ENCODE measurements around the gene CMTM5. TPM values are rescaled to one million over a fixed set of nuclear protein-coding genes. Genes with fewer than 3 reads are reported as not detected.
A peak's percentile ranks its signal among the peaks of the same experiment; 100 is the strongest.

The CMTM5 gene
- total RNA-seq, 3 donors from 2014 or later (not counting 1 experiment from before 2014, with no cell fraction given): 2.9 to 4.5 TPM; not detected in 1

DNA sequence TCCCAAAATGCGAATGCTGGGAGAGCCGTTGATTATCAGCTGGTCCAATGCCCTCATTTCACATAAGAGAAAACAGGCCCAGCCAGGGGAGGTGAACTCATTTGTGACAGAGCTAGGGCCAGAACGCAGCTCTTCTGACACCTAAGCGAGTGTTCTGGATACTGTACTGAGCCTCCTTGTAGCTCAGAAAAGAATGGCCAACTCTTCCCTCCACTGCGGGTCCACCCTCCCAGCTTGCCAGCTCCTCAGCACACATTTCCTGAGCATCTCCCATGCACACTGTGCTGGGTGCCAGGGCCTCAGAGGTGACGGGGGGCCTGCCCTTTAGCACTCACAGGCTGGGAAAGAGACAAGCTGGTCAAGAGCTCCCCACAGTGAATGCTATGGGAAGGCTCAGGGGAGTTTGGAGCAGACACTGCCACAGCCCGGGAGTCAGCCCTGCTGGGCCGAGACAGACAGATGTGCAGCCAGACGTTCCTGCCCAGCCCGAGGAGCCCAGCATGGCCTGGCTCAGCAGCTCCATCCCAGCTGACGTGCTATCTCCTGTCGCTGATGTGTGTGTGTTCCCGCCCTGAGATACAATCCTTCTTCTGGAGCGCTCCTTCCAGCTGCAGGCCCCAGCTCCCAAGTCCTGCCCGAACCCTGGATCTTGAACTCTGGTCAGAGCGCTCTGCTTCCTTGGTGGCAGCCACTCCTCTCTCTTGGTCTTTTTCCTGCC is 3.5 kb downstream of the CMTM5 start:
- Histone ChIP-seq H3K36me3 (ENCODE audit: control insufficient read depth, insufficient read depth, low read length) (no peaks in the 10 kb centered on the region), H3K9me3 (ENCODE audit: control insufficient read depth, insufficient read depth, low read length) (no peaks in the 10 kb centered on the region), H3K4me1 (ENCODE audit: control insufficient read depth, insufficient read depth, low read length) (no peaks in the 10 kb centered on the region), H3K4me3 (ENCODE audit: low read length) (no peak overlapping the region), H3K27ac (ENCODE audit: low read length) (no peak overlapping the region), H3K27me3 (ENCODE audit: control insufficient read depth, insufficient read depth, low read length) (no peaks in the 10 kb centered on the region)
- peaks cover 0 to 4% of the 10 kb centered on the region in 2 donors for H3K27me3 Mint-ChIP-seq (ENCODE audit: low read depth in 2 of 2)
- peak in 1 of 3 donors; percentile 23 for ATAC-seq
- intact Hi-C loops (cut with micrococcal nuclease): loop anchor here (2.0 kb wide), 2 partner anchors 116 to 260 kb away; no protein-coding TSS in a partner anchor
- DNase-seq: peak in 1 of 2 donors; percentile 4
- no peak overlapping the region for H3K27ac Mint-ChIP-seq
- H3K9me3 Mint-ChIP-seq: no peaks in the 10 kb centered on the region
- H3K36me3 Mint-ChIP-seq: no peaks in the 10 kb centered on the region
- no peaks in the 10 kb centered on the region for H3K4me1 Mint-ChIP-seq
- no peak overlapping the region for H3K4me3 Mint-ChIP-seq
- 83% methylated on average over 16 of the region's 16 CpGs for WGBS (ENCODE audit: insufficient coverage)
- TF ChIP-seq, protein P1, sequence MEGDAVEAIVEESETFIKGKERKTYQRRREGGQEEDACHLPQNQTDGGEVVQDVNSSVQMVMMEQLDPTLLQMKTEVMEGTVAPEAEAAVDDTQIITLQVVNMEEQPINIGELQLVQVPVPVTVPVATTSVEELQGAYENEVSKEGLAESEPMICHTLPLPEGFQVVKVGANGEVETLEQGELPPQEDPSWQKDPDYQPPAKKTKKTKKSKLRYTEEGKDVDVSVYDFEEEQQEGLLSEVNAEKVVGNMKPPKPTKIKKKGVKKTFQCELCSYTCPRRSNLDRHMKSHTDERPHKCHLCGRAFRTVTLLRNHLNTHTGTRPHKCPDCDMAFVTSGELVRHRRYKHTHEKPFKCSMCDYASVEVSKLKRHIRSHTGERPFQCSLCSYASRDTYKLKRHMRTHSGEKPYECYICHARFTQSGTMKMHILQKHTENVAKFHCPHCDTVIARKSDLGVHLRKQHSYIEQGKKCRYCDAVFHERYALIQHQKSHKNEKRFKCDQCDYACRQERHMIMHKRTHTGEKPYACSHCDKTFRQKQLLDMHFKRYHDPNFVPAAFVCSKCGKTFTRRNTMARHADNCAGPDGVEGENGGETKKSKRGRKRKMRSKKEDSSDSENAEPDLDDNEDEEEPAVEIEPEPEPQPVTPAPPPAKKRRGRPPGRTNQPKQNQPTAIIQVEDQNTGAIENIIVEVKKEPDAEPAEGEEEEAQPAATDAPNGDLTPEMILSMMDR (IDR thresholded peaks at IDR 0.05): no peak

DNA sequence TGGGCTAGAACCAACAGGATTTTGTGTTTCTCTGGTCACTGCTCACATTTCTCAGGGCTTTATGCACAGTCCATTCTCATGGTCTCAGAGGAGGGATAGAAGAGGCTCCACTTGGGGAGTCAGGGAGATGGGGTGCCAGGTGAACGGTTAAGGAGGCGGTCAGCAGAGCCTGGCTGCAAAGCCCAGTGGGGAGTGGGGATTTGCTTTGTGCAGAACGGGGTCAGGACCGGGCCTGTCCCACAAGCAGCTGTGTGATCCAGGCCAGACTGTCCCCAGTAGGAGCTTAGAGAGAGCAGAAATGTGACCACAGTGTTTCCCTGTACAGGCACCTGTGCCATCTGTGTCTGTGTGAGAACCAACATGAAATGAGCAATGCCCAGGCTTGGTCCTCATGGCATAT is 4.1 kb downstream of the CMTM5 start:
- no peaks in the 10 kb centered on the region for H3K4me1 ChIP-seq (ENCODE audit: control insufficient read depth, insufficient read depth, low read length)
- Mint-ChIP-seq H3K36me3 (no peaks in the 10 kb centered on the region), H3K9me3 (no peaks in the 10 kb centered on the region), H3K4me3 (no peak overlapping the region), H3K27ac (no peak overlapping the region), H3K4me1 (no peaks in the 10 kb centered on the region), H3K27me3 (ENCODE audit: low read depth in 2 of 2) (peaks cover 0 to 4% of the 10 kb centered on the region in 2 donors)
- H3K36me3 ChIP-seq (ENCODE audit: control insufficient read depth, insufficient read depth, low read length): no peaks in the 10 kb centered on the region
- WGBS (ENCODE audit: insufficient coverage): 84% methylated on average over 4 of the region's 4 CpGs
- TF ChIP-seq, protein P1 (IDR thresholded peaks at IDR 0.05): no peak
- DNase-seq (no peak), ATAC-seq (no peak)
- no peak overlapping the region for H3K27ac ChIP-seq (ENCODE audit: low read length)
- no peak overlapping the region for H3K4me3 ChIP-seq (ENCODE audit: low read length)
- no peaks in the 10 kb centered on the region for H3K27me3 ChIP-seq (ENCODE audit: control insufficient read depth, insufficient read depth, low read length)
- no peaks in the 10 kb centered on the region for H3K9me3 ChIP-seq (ENCODE audit: control insufficient read depth, insufficient read depth, low read length)
- intact Hi-C loops (cut with micrococcal nuclease): loop anchor here (2.0 kb wide), 2 partner anchors 116 to 260 kb away; no protein-coding TSS in a partner anchor

DNA sequence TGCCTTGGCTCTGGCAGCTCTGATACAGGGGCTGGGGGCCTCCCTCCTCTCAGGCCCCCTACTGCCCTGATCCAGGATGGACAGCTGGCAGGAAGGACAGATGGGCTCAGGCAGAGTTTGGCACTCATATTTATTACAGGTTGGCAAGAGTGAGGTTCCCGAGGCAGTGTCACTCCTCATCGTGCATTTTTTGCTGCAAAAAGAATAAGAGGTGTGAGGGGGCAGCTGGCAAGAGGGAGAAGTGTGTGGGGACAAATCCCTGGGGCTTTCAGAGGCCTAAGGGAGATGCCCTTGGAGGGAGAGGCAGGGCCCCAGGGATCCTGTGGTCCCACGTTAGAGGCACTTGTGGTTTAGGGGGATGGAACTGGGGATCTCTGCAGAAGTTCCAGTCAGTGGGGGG is 5.0 kb downstream of the CMTM5 start:
- WGBS (ENCODE audit: insufficient coverage): 25% methylated on average over 3 of the region's 3 CpGs

More for the DNA sequence above, 5.0 kb downstream of the CMTM5 start:
- peaks cover 0 to 1% of the 10 kb centered on the region in 2 donors for H3K27me3 Mint-ChIP-seq (ENCODE audit: low read depth in 2 of 2)
- H3K4me3 Mint-ChIP-seq: no peak overlapping the region
- H3K36me3 ChIP-seq (ENCODE audit: control insufficient read depth, insufficient read depth, low read length): no peaks in the 10 kb centered on the region
- H3K4me1 ChIP-seq (ENCODE audit: control insufficient read depth, insufficient read depth, low read length): no peaks in the 10 kb centered on the region
- H3K36me3 Mint-ChIP-seq: no peaks in the 10 kb centered on the region
- no peaks in the 10 kb centered on the region for H3K9me3 Mint-ChIP-seq
- intact Hi-C loops (cut with micrococcal nuclease): loop anchor here (2.0 kb wide), 2 partner anchors 117 to 261 kb away; no protein-coding TSS in a partner anchor
- H3K9me3 ChIP-seq (ENCODE audit: control insufficient read depth, insufficient read depth, low read length): no peaks in the 10 kb centered on the region
- TF ChIP-seq, protein P1 (IDR thresholded peaks at IDR 0.05): no peak
- no peaks in the 10 kb centered on the region for H3K4me1 Mint-ChIP-seq
- no peak overlapping the region for H3K27ac ChIP-seq (ENCODE audit: low read length)
- H3K4me3 ChIP-seq (ENCODE audit: low read length): no peak overlapping the region
- no peak overlapping the region for H3K27ac Mint-ChIP-seq
- no peak for ATAC-seq
- no peaks in the 10 kb centered on the region for H3K27me3 ChIP-seq (ENCODE audit: control insufficient read depth, insufficient read depth, low read length)
- DNase-seq: no peak
